ENCODE results near the gene ZFYVE9. TPM values are rescaled to one million over a fixed set of nuclear protein-coding genes. Genes with fewer than 3 reads are reported as not detected.
"Not testable (repeated sequence)": the region's sequence is repeated elsewhere in the genome, so short reads cannot be mapped to it uniquely, and the experiment has no call there.

Gene ZFYVE9
- total and polyA plus RNA-seq, 2 donors (not counting 1 experiment from before 2014, with no cell fraction given), result 13.5 to 44.6 TPM

DNA sequence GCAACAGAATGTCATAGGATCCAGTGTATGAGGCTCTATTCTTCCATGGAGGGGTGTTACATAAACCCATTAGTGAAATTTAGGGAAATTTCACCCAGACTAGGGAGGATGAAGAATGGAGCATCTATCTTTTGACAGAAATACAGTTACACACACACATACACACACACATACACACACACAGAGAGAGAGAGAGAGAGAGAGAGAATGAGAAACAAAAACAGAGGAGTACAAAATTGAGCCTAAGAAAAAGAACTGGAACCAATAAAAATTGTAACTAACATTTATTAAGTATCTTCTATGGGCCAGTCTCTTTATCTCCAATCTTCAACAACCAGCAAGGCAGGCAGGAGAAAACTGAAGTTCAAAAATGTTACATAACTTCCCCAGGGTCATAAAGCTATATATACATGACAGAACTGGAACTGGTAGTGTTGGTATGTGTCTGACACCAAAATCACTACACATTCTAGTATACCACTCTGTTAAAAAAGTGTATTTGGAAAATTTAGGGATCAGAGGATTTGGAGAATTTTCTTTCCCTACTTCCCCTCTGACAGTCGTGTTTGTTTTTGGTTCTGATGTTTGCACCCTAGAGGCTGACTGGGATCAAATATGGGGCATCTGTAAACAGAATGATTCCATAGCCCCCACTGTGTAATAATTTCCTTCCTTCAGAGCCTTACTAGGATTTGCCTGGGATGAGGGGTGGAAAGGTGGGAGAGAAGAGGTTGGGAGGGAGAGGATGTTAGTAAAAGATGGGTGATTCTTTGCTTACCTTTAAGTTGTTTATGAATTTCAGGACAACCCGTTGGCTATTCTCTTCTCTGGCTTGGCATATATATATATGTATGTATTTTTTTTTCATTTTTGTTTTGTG, 1.0 kb upstream of the ZFYVE9 start:
- DNase-seq (ENCODE audit: low read depth in 2 of 2), result peak in 1 of 2 donors; percentile 8
- H3K36me3 ChIP-seq (ENCODE audit: control insufficient read depth, insufficient read depth, low read length), result no peaks in the 10 kb centered on the region
- H3K4me1 ChIP-seq (ENCODE audit: control insufficient read depth, extremely low read depth, insufficient read depth, low read length), result peaks cover 9% of the 10 kb centered on the region
- TF ChIP-seq, protein P1, sequence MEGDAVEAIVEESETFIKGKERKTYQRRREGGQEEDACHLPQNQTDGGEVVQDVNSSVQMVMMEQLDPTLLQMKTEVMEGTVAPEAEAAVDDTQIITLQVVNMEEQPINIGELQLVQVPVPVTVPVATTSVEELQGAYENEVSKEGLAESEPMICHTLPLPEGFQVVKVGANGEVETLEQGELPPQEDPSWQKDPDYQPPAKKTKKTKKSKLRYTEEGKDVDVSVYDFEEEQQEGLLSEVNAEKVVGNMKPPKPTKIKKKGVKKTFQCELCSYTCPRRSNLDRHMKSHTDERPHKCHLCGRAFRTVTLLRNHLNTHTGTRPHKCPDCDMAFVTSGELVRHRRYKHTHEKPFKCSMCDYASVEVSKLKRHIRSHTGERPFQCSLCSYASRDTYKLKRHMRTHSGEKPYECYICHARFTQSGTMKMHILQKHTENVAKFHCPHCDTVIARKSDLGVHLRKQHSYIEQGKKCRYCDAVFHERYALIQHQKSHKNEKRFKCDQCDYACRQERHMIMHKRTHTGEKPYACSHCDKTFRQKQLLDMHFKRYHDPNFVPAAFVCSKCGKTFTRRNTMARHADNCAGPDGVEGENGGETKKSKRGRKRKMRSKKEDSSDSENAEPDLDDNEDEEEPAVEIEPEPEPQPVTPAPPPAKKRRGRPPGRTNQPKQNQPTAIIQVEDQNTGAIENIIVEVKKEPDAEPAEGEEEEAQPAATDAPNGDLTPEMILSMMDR (conservative IDR thresholded peaks at IDR 0.05 in 1 of 2, IDR thresholded peaks at IDR 0.05 in 1 of 2; ENCODE audit: low read depth in 1 of 2, low read length in 2 of 2), result peak in 1 of 2 donors; percentile 0
- no peak for TF ChIP-seq EZH2 (IDR thresholded peaks at IDR 0.05; ENCODE audit: low read length, missing control alignments)
- H3K4me3 ChIP-seq (replicated peaks in 1 of 4; ENCODE audit: control extremely low read depth in 1 of 4, insufficient read depth in 1 of 4, low read depth in 3 of 4, low read length in 4 of 4), result peak overlapping the region in 2 of 4 experiments; percentile 59 to 73
- H3K9ac ChIP-seq (ENCODE audit: insufficient read depth, low read length), result no peak overlapping the region
- peaks cover 15% of the 10 kb centered on the region for H3K79me2 ChIP-seq (ENCODE audit: control insufficient read depth, insufficient read depth, low read length)
- H3K4me2 ChIP-seq (ENCODE audit: extremely low read depth, insufficient read depth, low read length), result peak overlapping the region; percentile 90
- H3K27ac ChIP-seq (ENCODE audit: insufficient read depth, low read length), result no peak overlapping the region
- H4K20me1 ChIP-seq (ENCODE audit: control insufficient read depth, extremely low read depth, insufficient read depth, low read length), result no peaks in the 10 kb centered on the region
- H2AFZ ChIP-seq (ENCODE audit: low read length), result peak overlapping the region; percentile 87
- no peaks in the 10 kb centered on the region for H3K9me3 ChIP-seq (ENCODE audit: control insufficient read depth, insufficient read depth, low read depth, low read length)
- H3K27me3 ChIP-seq (ENCODE audit: control insufficient read depth, insufficient read depth, low read length), result no peaks in the 10 kb centered on the region

DNA sequence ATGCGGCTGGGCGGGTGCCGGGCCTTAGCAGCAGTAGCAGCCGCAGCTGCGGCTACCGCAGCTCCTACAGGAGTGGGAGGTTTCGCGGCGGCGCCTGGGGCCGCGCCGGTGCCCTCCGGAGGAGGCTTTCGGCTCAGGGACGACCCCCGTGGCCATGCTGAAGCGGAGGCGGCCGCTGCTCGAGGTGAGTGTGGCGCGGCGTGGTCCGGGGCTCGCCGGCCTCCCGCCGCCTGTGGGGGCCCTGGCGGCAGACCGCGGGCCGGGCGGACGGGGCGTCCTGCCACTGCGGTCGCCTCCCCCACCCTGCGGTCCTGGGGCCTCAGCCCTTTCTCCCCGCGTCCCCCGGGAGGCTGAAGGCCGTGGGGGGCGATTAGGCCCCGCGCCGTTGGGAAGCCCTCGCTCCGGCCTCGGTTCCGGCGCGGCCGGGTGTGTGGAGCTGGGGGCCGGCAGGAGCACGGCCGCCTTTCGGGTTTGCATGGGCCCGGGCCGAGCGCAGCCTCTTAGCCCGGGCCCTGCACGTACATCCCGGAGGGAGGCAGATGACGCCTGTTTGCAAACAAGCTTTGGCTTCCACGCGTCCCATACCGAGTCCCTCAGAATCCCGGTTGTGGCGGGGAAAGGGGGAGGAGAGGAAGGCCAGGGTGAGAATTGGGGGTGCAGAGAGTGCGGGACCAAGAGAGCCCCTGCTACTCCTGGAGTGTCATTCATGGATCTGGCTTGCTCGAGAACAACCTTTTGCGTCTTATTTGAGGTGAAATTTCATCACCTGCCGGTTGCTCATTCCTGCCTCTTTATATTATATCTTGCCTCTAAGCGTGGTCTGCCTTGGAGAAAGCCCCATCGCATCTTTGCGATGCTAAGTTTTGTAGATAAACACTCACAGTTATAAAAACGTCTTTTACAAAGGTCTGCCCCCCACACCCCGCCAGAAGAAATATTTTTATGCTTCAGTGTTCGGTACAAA, 613 bp downstream of the ZFYVE9 start:
- Histone ChIP-seq H3K4me3 (replicated peaks in 1 of 4; ENCODE audit: control extremely low read depth in 1 of 4, insufficient read depth in 1 of 4, low read depth in 3 of 4, low read length in 4 of 4) (peak overlapping the region; percentile 73 to 81 (median 74)), H3K36me3 (ENCODE audit: control insufficient read depth, insufficient read depth, low read length) (no peaks in the 10 kb centered on the region), H3K4me2 (ENCODE audit: extremely low read depth, insufficient read depth, low read length) (peak overlapping the region; percentile 89), H3K9me3 (ENCODE audit: control insufficient read depth, insufficient read depth, low read depth, low read length) (no peaks in the 10 kb centered on the region), H3K27ac (ENCODE audit: insufficient read depth, low read length) (peak overlapping the region; percentile 75), H2AFZ (ENCODE audit: low read length) (peak overlapping the region; percentile 87), H3K79me2 (ENCODE audit: control insufficient read depth, insufficient read depth, low read length) (peaks cover 18% of the 10 kb centered on the region), H4K20me1 (ENCODE audit: control insufficient read depth, extremely low read depth, insufficient read depth, low read length) (no peaks in the 10 kb centered on the region), H3K27me3 (ENCODE audit: control insufficient read depth, insufficient read depth, low read length) (no peaks in the 10 kb centered on the region), H3K9ac (ENCODE audit: insufficient read depth, low read length) (peak overlapping the region; percentile 82), H3K4me1 (ENCODE audit: control insufficient read depth, extremely low read depth, insufficient read depth, low read length) (peaks cover 9% of the 10 kb centered on the region)
- DNase-seq (ENCODE audit: low read depth in 2 of 2), result peak; percentile 54 to 63
- TF ChIP-seq, protein P1 (conservative IDR thresholded peaks at IDR 0.05 in 1 of 2, IDR thresholded peaks at IDR 0.05 in 1 of 2; ENCODE audit: low read depth in 1 of 2, low read length in 2 of 2), result no peak
- TF ChIP-seq EZH2 (IDR thresholded peaks at IDR 0.05; ENCODE audit: low read length, missing control alignments), result no peak

DNA sequence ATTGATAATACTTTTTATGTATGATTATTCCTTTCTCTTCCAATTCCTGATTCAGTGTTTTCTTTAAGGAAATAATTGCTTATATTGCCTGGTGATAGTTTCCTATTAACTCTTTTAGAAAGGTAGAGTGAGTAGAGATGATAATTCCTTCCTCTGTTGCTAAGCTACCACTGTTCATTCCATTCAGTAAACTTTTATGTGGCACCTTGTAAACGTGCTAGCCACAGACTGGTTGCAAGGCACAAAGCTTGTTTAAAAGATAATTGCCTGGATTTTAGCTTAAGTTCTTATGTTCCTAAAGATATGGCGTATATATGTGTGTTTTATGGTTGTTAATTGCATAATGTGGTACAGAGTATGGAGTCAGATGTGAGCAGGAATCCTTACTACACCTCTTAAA, 3.2 kb downstream of the ZFYVE9 start:
- H3K79me2 ChIP-seq (ENCODE audit: control insufficient read depth, insufficient read depth, low read length), result peaks cover 18% of the 10 kb centered on the region
- no peaks in the 10 kb centered on the region for H3K27me3 ChIP-seq (ENCODE audit: control insufficient read depth, insufficient read depth, low read length)
- no peaks in the 10 kb centered on the region for H3K36me3 ChIP-seq (ENCODE audit: control insufficient read depth, insufficient read depth, low read length)
- DNase-seq (ENCODE audit: low read depth in 2 of 2), result no peak
- H3K4me2 ChIP-seq (ENCODE audit: extremely low read depth, insufficient read depth, low read length), result no peak overlapping the region
- no peak overlapping the region for H3K27ac ChIP-seq (ENCODE audit: insufficient read depth, low read length)
- no peak overlapping the region for H3K9ac ChIP-seq (ENCODE audit: insufficient read depth, low read length)
- no peak overlapping the region for H3K4me3 ChIP-seq (replicated peaks in 1 of 4; ENCODE audit: control extremely low read depth in 1 of 4, insufficient read depth in 1 of 4, low read depth in 3 of 4, low read length in 4 of 4)
- no peaks in the 10 kb centered on the region for H4K20me1 ChIP-seq (ENCODE audit: control insufficient read depth, extremely low read depth, insufficient read depth, low read length)
- TF ChIP-seq EZH2 (IDR thresholded peaks at IDR 0.05; ENCODE audit: low read length, missing control alignments), result no peak
- TF ChIP-seq, protein P1 (conservative IDR thresholded peaks at IDR 0.05 in 1 of 2, IDR thresholded peaks at IDR 0.05 in 1 of 2; ENCODE audit: low read depth in 1 of 2, low read length in 2 of 2), result no peak
- H2AFZ ChIP-seq (ENCODE audit: low read length), result no peak overlapping the region
- H3K9me3 ChIP-seq (ENCODE audit: control insufficient read depth, insufficient read depth, low read depth, low read length), result no peaks in the 10 kb centered on the region
- peaks cover 4% of the 10 kb centered on the region for H3K4me1 ChIP-seq (ENCODE audit: control insufficient read depth, extremely low read depth, insufficient read depth, low read length)

DNA sequence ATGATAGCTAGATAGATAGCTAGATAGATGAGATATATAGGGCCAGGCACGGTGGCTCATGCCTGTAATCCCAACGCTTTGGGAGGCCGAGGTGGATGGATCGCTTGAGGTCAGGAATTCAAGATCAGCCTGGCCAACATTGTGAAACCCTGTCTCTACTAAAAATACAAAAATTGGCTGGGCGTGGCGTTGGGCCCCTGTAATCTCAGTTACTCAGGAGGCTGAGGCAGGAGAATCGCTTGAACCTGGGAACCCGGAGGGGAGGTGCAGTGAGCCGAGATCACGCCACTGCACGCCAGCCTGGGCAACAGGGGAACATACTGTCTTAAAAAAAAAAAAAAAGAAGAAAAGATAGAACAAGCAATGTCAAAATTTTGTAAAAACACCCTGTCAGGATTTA, 8.6 kb downstream of the ZFYVE9 start:
- not testable (repeated sequence) for H3K4me1 ChIP-seq (ENCODE audit: control insufficient read depth, extremely low read depth, insufficient read depth, low read length); H3K79me2 ChIP-seq (ENCODE audit: control insufficient read depth, insufficient read depth, low read length)

More for the DNA sequence above, 8.6 kb downstream of the ZFYVE9 start:
- not testable (repeated sequence) for H3K27ac ChIP-seq (ENCODE audit: insufficient read depth, low read length); H4K20me1 ChIP-seq (ENCODE audit: control insufficient read depth, extremely low read depth, insufficient read depth, low read length); H3K4me2 ChIP-seq (ENCODE audit: extremely low read depth, insufficient read depth, low read length); DNase-seq (ENCODE audit: low read depth in 2 of 2); H3K27me3 ChIP-seq (ENCODE audit: control insufficient read depth, insufficient read depth, low read length); H3K36me3 ChIP-seq (ENCODE audit: control insufficient read depth, insufficient read depth, low read length); H2AFZ ChIP-seq (ENCODE audit: low read length); H3K4me3 ChIP-seq (replicated peaks in 1 of 4; ENCODE audit: control extremely low read depth in 1 of 4, insufficient read depth in 1 of 4, low read depth in 3 of 4, low read length in 4 of 4); H3K9me3 ChIP-seq (ENCODE audit: control insufficient read depth, insufficient read depth, low read depth, low read length); H3K9ac ChIP-seq (ENCODE audit: insufficient read depth, low read length)
